ENCODE measurements around the gene IMPA2. TPM values are rescaled to one million over a fixed set of nuclear protein-coding genes. Genes with fewer than 3 reads are reported as not detected.

IMPA2 gene
- total and polyA plus RNA-seq, 7 donors = 61.4 to 342 (median 196) TPM

DNA sequence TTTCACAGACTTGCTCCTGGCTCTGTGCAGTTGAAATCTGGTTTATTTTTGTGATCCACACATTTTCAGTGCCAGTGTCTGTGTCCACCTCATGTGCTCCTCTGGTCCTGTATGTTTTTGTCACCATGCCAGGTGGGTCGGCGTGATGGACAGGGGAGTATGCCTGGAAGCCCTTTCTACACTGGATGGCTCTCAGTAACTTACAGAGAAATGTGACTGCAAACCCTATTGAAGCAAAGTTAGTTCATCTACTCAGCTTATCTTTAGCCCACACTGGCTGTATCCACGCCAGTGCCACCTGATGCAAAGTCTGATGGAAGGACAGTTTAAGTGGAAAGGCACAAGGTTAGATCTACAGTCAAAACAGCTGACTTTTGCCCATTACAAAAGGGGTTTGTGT lies 4.3 kb downstream of the IMPA2 start:
- Histone ChIP-seq H3K4me3 (peak overlapping the region; percentile 15), H3K9me3 (no peaks in the 10 kb centered on the region), H3K36me3 (ENCODE audit: insufficient read depth in 1 of 2, low read depth in 1 of 2) (no peaks in the 10 kb centered on the region), H3K27me3 (ENCODE audit: insufficient read depth in 3 of 3, low read length in 2 of 3) (no peaks in the 10 kb centered on the region), H3K4me1 (peaks cover 57% of the 10 kb centered on the region), H3K27ac (peak overlapping the region; percentile 86)
- peak in 1 of 2 donors; percentile 50 for DNase-seq
- WGBS, 3 donors = 39 to 45% (median 43%) methylated on average over 3 of the region's 3 CpGs
- ATAC-seq = no peak
- TF ChIP-seq, protein P1, sequence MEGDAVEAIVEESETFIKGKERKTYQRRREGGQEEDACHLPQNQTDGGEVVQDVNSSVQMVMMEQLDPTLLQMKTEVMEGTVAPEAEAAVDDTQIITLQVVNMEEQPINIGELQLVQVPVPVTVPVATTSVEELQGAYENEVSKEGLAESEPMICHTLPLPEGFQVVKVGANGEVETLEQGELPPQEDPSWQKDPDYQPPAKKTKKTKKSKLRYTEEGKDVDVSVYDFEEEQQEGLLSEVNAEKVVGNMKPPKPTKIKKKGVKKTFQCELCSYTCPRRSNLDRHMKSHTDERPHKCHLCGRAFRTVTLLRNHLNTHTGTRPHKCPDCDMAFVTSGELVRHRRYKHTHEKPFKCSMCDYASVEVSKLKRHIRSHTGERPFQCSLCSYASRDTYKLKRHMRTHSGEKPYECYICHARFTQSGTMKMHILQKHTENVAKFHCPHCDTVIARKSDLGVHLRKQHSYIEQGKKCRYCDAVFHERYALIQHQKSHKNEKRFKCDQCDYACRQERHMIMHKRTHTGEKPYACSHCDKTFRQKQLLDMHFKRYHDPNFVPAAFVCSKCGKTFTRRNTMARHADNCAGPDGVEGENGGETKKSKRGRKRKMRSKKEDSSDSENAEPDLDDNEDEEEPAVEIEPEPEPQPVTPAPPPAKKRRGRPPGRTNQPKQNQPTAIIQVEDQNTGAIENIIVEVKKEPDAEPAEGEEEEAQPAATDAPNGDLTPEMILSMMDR (IDR thresholded peaks at IDR 0.05) = no peak
- intact Hi-C loops (cut with DNase I) = loop anchor here in 1 of 2 donors (10.0 kb wide), 1 partner anchor 131 kb away; the partner anchor contains the start of gene CHMP1B

GRCh38 chr18:11986061-11986460 lies 4.8 kb downstream of the IMPA2 start:
- peak in 1 of 2 donors; percentile 48 for DNase-seq
- Histone ChIP-seq H3K27ac (peak overlapping the region; percentile 86), H3K9me3 (no peaks in the 10 kb centered on the region), H3K4me3 (peak overlapping the region; percentile 34), H3K27me3 (ENCODE audit: insufficient read depth in 3 of 3, low read length in 2 of 3) (no peaks in the 10 kb centered on the region), H3K4me1 (peaks cover 62% of the 10 kb centered on the region), H3K36me3 (ENCODE audit: insufficient read depth in 1 of 2, low read depth in 1 of 2) (no peaks in the 10 kb centered on the region)
- WGBS, 3 donors = 72 to 86% (median 76%) methylated on average over 9 of the region's 9 CpGs
- no peak for ATAC-seq
- TF ChIP-seq, protein P1 (IDR thresholded peaks at IDR 0.05) = no peak
- intact Hi-C loops (cut with DNase I) = loop anchor here in 1 of 2 donors (2.0 to 10.0 kb wide), 2 partner anchors 41 to 131 kb away; partner anchors contain the start of gene CHMP1B

DNA sequence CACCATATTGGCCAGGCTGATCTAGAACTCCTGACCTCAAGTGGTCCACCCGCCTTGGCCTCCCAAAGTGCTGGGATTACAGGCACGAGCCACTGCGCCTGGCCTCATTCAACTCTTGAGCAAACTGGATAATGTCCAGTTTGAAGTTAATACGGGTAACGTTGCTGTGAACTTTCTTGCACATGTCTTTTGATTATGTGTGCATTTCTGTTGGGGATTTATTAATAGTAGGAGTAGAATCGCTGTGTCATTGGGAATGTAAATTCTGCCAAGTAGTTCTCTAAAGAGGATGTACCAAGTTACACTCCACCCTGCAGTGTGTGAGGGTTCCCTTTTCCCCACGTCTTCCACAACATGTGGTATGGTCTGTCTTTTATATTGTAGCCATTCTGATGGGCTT lies 6.2 kb downstream of the IMPA2 start:
- Histone ChIP-seq H3K4me1 (peaks cover 69% of the 10 kb centered on the region), H3K27me3 (ENCODE audit: insufficient read depth in 3 of 3, low read length in 2 of 3) (no peaks in the 10 kb centered on the region), H3K27ac (peak overlapping the region; percentile 86), H3K4me3 (peak overlapping the region; percentile 35), H3K9me3 (no peaks in the 10 kb centered on the region), H3K36me3 (ENCODE audit: insufficient read depth in 1 of 2, low read depth in 1 of 2) (no peaks in the 10 kb centered on the region)
- TF ChIP-seq, protein P1 (IDR thresholded peaks at IDR 0.05) = no peak
- 20 to 32% (median 24%) methylated on average over 7 of the region's 7 CpGs for WGBS, 3 donors
- DNase-seq (peak in 1 of 2 donors; percentile 81), ATAC-seq (peak; percentile 82 to 85 (median 84))
- intact Hi-C loops (cut with DNase I) = loop anchor here in 1 of 2 donors (2.0 to 10.0 kb wide), 2 partner anchors 43 to 133 kb away; partner anchors contain the start of gene CHMP1B

- Histone ChIP-seq H3K36me3 (ENCODE audit: insufficient read depth in 1 of 2, low read depth in 1 of 2) (no peaks in the 10 kb centered on the region), H3K27me3 (ENCODE audit: insufficient read depth in 3 of 3, low read length in 2 of 3) (no peaks in the 10 kb centered on the region), H3K9me3 (no peaks in the 10 kb centered on the region), H3K4me3 (peak overlapping the region; percentile 35), H3K4me1 (peaks cover 71% of the 10 kb centered on the region), H3K27ac (peak overlapping the region; percentile 86)
- TF ChIP-seq, protein P1 (IDR thresholded peaks at IDR 0.05) = no peak
- no peak for ATAC-seq
- 62 to 75% (median 67%) methylated on average over 8 of the region's 8 CpGs for WGBS, 3 donors
- DNase-seq = peak in 1 of 2 donors; percentile 30
- intact Hi-C loops (cut with DNase I) = loop anchor here in 1 of 2 donors (10.0 kb wide), 1 partner anchor 134 kb away; the partner anchor contains the start of gene CHMP1B
These were observed 7.9 kb downstream of the IMPA2 start for GRCh38 chr18:11989174-11989573.
